ENCODE measurements around the gene RAD51C. TPM values are rescaled to one million over a fixed set of nuclear protein-coding genes. Genes with fewer than 3 reads are reported as not detected.

The RAD51C gene
- total and polyA plus RNA-seq, 9 of the 15 experiments (the other 6 are each of a cell fraction or from before 2014, with no cell fraction given) = 93.9 to 341 (median 135) TPM

GRCh38 chr17:58679263-58680037, 13.0 kb upstream of the RAD51C start (continued):
- TF ChIP-seq ZNF282 (CRISPR knock-in tag; IDR thresholded peaks at IDR 0.05) = 0 out of 2 replicates have a peak, but pooled peaks have one; percentile 1
- TF ChIP-seq ZNF143 (CRISPR knock-in tag; IDR thresholded peaks at IDR 0.05) = peak; percentile 39; the same call in 1 of the 2 replicates
- TF ChIP-seq, protein P1, sequence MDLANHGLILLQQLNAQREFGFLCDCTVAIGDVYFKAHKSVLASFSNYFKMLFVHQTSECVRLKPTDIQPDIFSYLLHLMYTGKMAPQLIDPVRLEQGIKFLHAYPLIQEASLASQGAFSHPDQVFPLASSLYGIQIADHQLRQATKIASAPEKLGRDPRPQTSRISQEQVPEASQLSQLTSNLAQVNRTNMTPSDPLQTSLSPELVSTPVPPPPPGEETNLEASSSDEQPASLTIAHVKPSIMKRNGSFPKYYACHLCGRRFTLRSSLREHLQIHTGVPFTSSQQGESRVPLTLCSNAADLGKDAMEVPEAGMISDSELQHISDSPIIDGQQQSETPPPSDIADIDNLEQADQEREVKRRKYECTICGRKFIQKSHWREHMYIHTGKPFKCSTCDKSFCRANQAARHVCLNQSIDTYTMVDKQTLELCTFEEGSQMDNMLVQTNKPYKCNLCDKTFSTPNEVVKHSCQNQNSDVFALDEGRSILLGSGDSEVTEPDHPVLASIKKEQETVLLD (IDR thresholded peaks at IDR 0.05) = no peak
- peak; percentile 85 for TF ChIP-seq MAFK (IDR thresholded peaks at IDR 0.05; ENCODE audit: low read length)
- TF ChIP-seq CBX8 (IDR thresholded peaks at IDR 0.05; ENCODE audit: borderline replicate concordance, extremely low read depth, low read depth, low read length, poor library complexity, severe bottlenecking) = no peak
- TF ChIP-seq IRF2 (CRISPR knock-in tag; IDR thresholded peaks at IDR 0.05) = no peak; the same call in 1 of the 2 replicates
- peak; percentile 81 for TF ChIP-seq CREB1 (IDR thresholded peaks at IDR 0.05)
- no peak; the same call in 1 of the 2 replicates for TF ChIP-seq CREB1 (CRISPR knock-in tag; IDR thresholded peaks at IDR 0.05)
- peak; percentile 81 for TF ChIP-seq ZNF668 (CRISPR knock-in tag; IDR thresholded peaks at IDR 0.05)
- TF ChIP-seq ZNF584 (CRISPR knock-in tag; IDR thresholded peaks at IDR 0.05; ENCODE audit: low read depth) = peak; percentile 68; the same call in 1 of the 2 replicates
- TF ChIP-seq RBFOX2 (IDR thresholded peaks at IDR 0.05; ENCODE audit: low read depth, low read length) = peak; percentile 97
- peak; percentile 91 for TF ChIP-seq POLR2G (IDR thresholded peaks at IDR 0.05; ENCODE audit: low read depth, low read length)
- no peak for TF ChIP-seq TRIM28 (IDR thresholded peaks at IDR 0.05)
- TF ChIP-seq ZBED1 (IDR thresholded peaks at IDR 0.05) = peak; percentile 100
- TF ChIP-seq JUN (IDR thresholded peaks at IDR 0.05; ENCODE audit: borderline replicate concordance, low read depth, low read length) = peak; percentile 64
- no peak; the same call in 1 of the 2 replicates for TF ChIP-seq JUN (CRISPR knock-in tag; IDR thresholded peaks at IDR 0.05; ENCODE audit: borderline replicate concordance)
- peak; percentile 97 for TF ChIP-seq SFPQ (IDR thresholded peaks at IDR 0.05; ENCODE audit: low read depth, low read length)
- TF ChIP-seq ZKSCAN1 (IDR thresholded peaks at IDR 0.05; ENCODE audit: low read depth, low read length) = peak; percentile 65; the same call in 1 of the 2 replicates
- peak; percentile 89 for TF ChIP-seq GATAD2B (IDR thresholded peaks at IDR 0.05; ENCODE audit: borderline replicate concordance)
- peak; percentile 100 for TF ChIP-seq KDM5B (IDR thresholded peaks at IDR 0.05; ENCODE audit: insufficient replicate concordance, low read depth, low read length)
- TF ChIP-seq ZBTB7A (IDR thresholded peaks at IDR 0.05; ENCODE audit: borderline replicate concordance, control insufficient read depth, low read depth, low read length) = no peak
- TF ChIP-seq ZNF224 (CRISPR knock-in tag; IDR thresholded peaks at IDR 0.05) = no peak
- peak; percentile 97 for TF ChIP-seq FOXK1 (CRISPR knock-in tag; IDR thresholded peaks at IDR 0.05; ENCODE audit: borderline replicate concordance)
- peak; percentile 100 for TF ChIP-seq RNF2 (IDR thresholded peaks at IDR 0.05)
- TF ChIP-seq CBFA2T2 (conservative IDR thresholded peaks at IDR 0.05) = peak; percentile 12; the same call in 1 of the 2 replicates
- TF ChIP-seq NFE2L1 (tag; IDR thresholded peaks at IDR 0.05; ENCODE audit: borderline replicate concordance, low read depth) = no peak
- peak; percentile 92; the same call in 1 of the 2 replicates for TF ChIP-seq ZBTB1 (CRISPR knock-in tag; IDR thresholded peaks at IDR 0.05; ENCODE audit: borderline replicate concordance, low read depth)

All from K562 (cell line).